ENCODE results near the gene STAMBPL1. TPM values are rescaled to one million over a fixed set of nuclear protein-coding genes. Genes with fewer than 3 reads are reported as not detected.
A peak's percentile ranks its signal among the peaks of the same experiment; 100 is the strongest.

Gene STAMBPL1
- total and polyA plus RNA-seq, 2 experiments from 2014 or later = 4.5 to 20.0 TPM

GRCh38 chr10:88934900-88935672 is 55.0 kb downstream of the STAMBPL1 start:
- TF ChIP-seq EZH2 (IDR thresholded peaks at IDR 0.05; ENCODE audit: borderline replicate concordance) (no peak), CTCF (IDR thresholded peaks at IDR 0.05; ENCODE audit: poor library complexity) (peak; percentile 83), EZH2phosphoT487 (IDR thresholded peaks at IDR 0.05; ENCODE audit: low read depth, severe bottlenecking, unreplicated experiment) (no peak)
- Histone ChIP-seq H3K4me2 (peak overlapping the region; percentile 49), H3K4me3 (no peak overlapping the region), H3K4me1 (ENCODE audit: insufficient read depth) (no peaks in the 10 kb centered on the region), H3K9me2 (replicated peaks; ENCODE audit: insufficient read depth) (no peaks in the 10 kb centered on the region), H3K79me2 (no peaks in the 10 kb centered on the region), H3K36me3 (replicated peaks; ENCODE audit: insufficient read depth, low read depth) (no peaks in the 10 kb centered on the region), H3K27me3 (no peaks in the 10 kb centered on the region), H3K27ac (no peak overlapping the region), H3K9me3 (ENCODE audit: low read depth) (no peaks in the 10 kb centered on the region), H2AFZ (no peak overlapping the region), H4K20me1 (ENCODE audit: insufficient read depth, poor library complexity, severe bottlenecking) (no peaks in the 10 kb centered on the region)
- WGBS (ENCODE audit: low lambda C conversion rate, missing lambda C conversion rate) = 47% methylated on average over 17 of the region's 17 CpGs
- DNase-seq (ENCODE audit: low spot score) = peak; percentile 89

GRCh38 chr10:88936656-88937055 is 56.6 kb downstream of the STAMBPL1 start:
- DNase-seq (ENCODE audit: low spot score) = no peak
- no peaks in the 10 kb centered on the region for H3K9me3 ChIP-seq (ENCODE audit: low read depth)
- H4K20me1 ChIP-seq (ENCODE audit: insufficient read depth, poor library complexity, severe bottlenecking) = no peaks in the 10 kb centered on the region
- no peak overlapping the region for H3K4me2 ChIP-seq
- no peak overlapping the region for H2AFZ ChIP-seq
- H3K9me2 ChIP-seq (replicated peaks; ENCODE audit: insufficient read depth) = no peaks in the 10 kb centered on the region
- H3K36me3 ChIP-seq (replicated peaks; ENCODE audit: insufficient read depth, low read depth) = no peaks in the 10 kb centered on the region
- no peaks in the 10 kb centered on the region for H3K27me3 ChIP-seq
- no peak overlapping the region for H3K4me3 ChIP-seq
- TF ChIP-seq EZH2 (IDR thresholded peaks at IDR 0.05; ENCODE audit: borderline replicate concordance) (no peak), CTCF (IDR thresholded peaks at IDR 0.05; ENCODE audit: poor library complexity) (no peak), EZH2phosphoT487 (IDR thresholded peaks at IDR 0.05; ENCODE audit: low read depth, severe bottlenecking, unreplicated experiment) (no peak)
- H3K79me2 ChIP-seq = no peaks in the 10 kb centered on the region
- WGBS (ENCODE audit: low lambda C conversion rate, missing lambda C conversion rate) = 95% methylated on average over 3 of the region's 3 CpGs
- H3K4me1 ChIP-seq (ENCODE audit: insufficient read depth) = no peaks in the 10 kb centered on the region
- H3K27ac ChIP-seq = no peak overlapping the region

- Histone ChIP-seq H3K4me2 (no peak overlapping the region), H3K4me1 (ENCODE audit: insufficient read depth) (no peaks in the 10 kb centered on the region), H2AFZ (no peak overlapping the region), H3K4me3 (no peak overlapping the region), H3K9me3 (ENCODE audit: low read depth) (no peaks in the 10 kb centered on the region), H3K79me2 (no peaks in the 10 kb centered on the region), H3K9me2 (replicated peaks; ENCODE audit: insufficient read depth) (no peaks in the 10 kb centered on the region), H3K27ac (no peak overlapping the region), H4K20me1 (ENCODE audit: insufficient read depth, poor library complexity, severe bottlenecking) (no peaks in the 10 kb centered on the region), H3K27me3 (no peaks in the 10 kb centered on the region), H3K36me3 (replicated peaks; ENCODE audit: insufficient read depth, low read depth) (no peaks in the 10 kb centered on the region)
- 97% methylated on average over 3 of the region's 3 CpGs for WGBS (ENCODE audit: low lambda C conversion rate, missing lambda C conversion rate)
- no peak for DNase-seq (ENCODE audit: low spot score)
- no peak for TF ChIP-seq EZH2 (IDR thresholded peaks at IDR 0.05; ENCODE audit: borderline replicate concordance)
Observed at GRCh38 chr10:88938039-88938438, 58.0 kb downstream of the STAMBPL1 start.

GRCh38 chr10:88938938-88939337 is 58.9 kb downstream of the STAMBPL1 start:
- no peaks in the 10 kb centered on the region for H3K36me3 ChIP-seq (replicated peaks; ENCODE audit: insufficient read depth, low read depth)
- H3K27me3 ChIP-seq = no peaks in the 10 kb centered on the region
- TF ChIP-seq CTCF (IDR thresholded peaks at IDR 0.05; ENCODE audit: poor library complexity) (no peak), EZH2phosphoT487 (IDR thresholded peaks at IDR 0.05; ENCODE audit: low read depth, severe bottlenecking, unreplicated experiment) (no peak), EZH2 (IDR thresholded peaks at IDR 0.05; ENCODE audit: borderline replicate concordance) (no peak)
- 100% methylated on average over 2 of the region's 2 CpGs for WGBS (ENCODE audit: low lambda C conversion rate, missing lambda C conversion rate)
- no peak overlapping the region for H3K27ac ChIP-seq
- no peaks in the 10 kb centered on the region for H3K4me1 ChIP-seq (ENCODE audit: insufficient read depth)
- H3K4me2 ChIP-seq = no peak overlapping the region
- H3K79me2 ChIP-seq = no peaks in the 10 kb centered on the region
- DNase-seq (ENCODE audit: low spot score) = no peak
- no peak overlapping the region for H3K4me3 ChIP-seq
- no peaks in the 10 kb centered on the region for H4K20me1 ChIP-seq (ENCODE audit: insufficient read depth, poor library complexity, severe bottlenecking)
- no peaks in the 10 kb centered on the region for H3K9me2 ChIP-seq (replicated peaks; ENCODE audit: insufficient read depth)
- H3K9me3 ChIP-seq (ENCODE audit: low read depth) = no peaks in the 10 kb centered on the region
- no peak overlapping the region for H2AFZ ChIP-seq
